Neural cell (in vitro differentiated cells): ENCODE results near the gene LCP2. TPM values are rescaled to one million over a fixed set of nuclear protein-coding genes. Genes with fewer than 3 reads are reported as not detected.

Source experiments
- H2AFZ ChIP-seq: fragments of 200-600, 300-800 bp; sonication (generic), shearing (Covaris generic); 2 replicates; pipeline ENCODE4 v1.6.0; 2014; ENCODE audit warnings: low read depth, mild to moderate bottlenecking, antibody characterized with exemption, low read length, moderate library complexity
- H3F3A ChIP-seq: fragments of 200-600 bp; shearing (Covaris generic); 2 replicates; pipeline ENCODE4 v1.6.1; 2016; ENCODE audit warnings: mild to moderate bottlenecking, moderate library complexity, mixed read lengths, antibody characterized with exemption, low read length; ENCODE audit not compliant: insufficient read depth, poor library complexity, severe bottlenecking
- H3K27ac ChIP-seq: fragments of 200-600, 300-800 bp; sonication (generic), shearing (Covaris generic); 2 replicates; pipeline ENCODE4 v1.5.1; 2014; ENCODE audit warnings: mild to moderate bottlenecking, low read length, moderate library complexity
- H3K27me3 ChIP-seq: fragments of 300-800, 200-600 bp; sonication (generic), shearing (Covaris generic); 2 replicates; pipeline ENCODE4 v1.6.0; 2014; ENCODE audit warnings: mild to moderate bottlenecking, low read depth, low read length, moderate library complexity; ENCODE audit not compliant: insufficient read depth
- H3K36me3 ChIP-seq: fragments of 300-800, 200-600 bp; sonication (generic), shearing (Covaris generic); 2 replicates; pipeline ENCODE4 v1.5.1; 2014; ENCODE audit warnings: mild to moderate bottlenecking, antibody characterized with exemption, low read length, moderate library complexity; ENCODE audit not compliant: insufficient read depth
- H3K4me2 ChIP-seq: fragments of 300-800, 200-600 bp; sonication (generic), shearing (Covaris generic); 2 replicates; pipeline ENCODE4 v1.6.0; 2014; ENCODE audit warnings: mild to moderate bottlenecking, low read length
- H3K4me3 ChIP-seq: fragments of 300-800, 200-600 bp; sonication (generic), shearing (Covaris generic); 2 replicates; pipeline ENCODE4 v1.5.1; 2014; ENCODE audit warnings: mild to moderate bottlenecking, low read length, moderate library complexity
- H3K79me2 ChIP-seq: fragments of 200-600 bp; shearing (Covaris generic); replicated peaks from 2 replicates; pipeline ENCODE4 v1.6.0; 2014; ENCODE audit warnings: mild to moderate bottlenecking, low read length, moderate library complexity; ENCODE audit not compliant: insufficient read depth
- H3K9ac ChIP-seq: fragments of 300-800, 200-600 bp; sonication (generic), shearing (Covaris generic); 2 replicates; pipeline ENCODE4 v1.6.1; 2016; ENCODE audit warnings: mild to moderate bottlenecking, low read length, mixed read lengths
- H3K9me2 ChIP-seq: fragments of 200-600 bp; shearing (Covaris generic); 2 replicates; pipeline ENCODE4 v1.6.1; 2016; ENCODE audit warnings: mild to moderate bottlenecking, low read length, mixed read lengths; ENCODE audit not compliant: insufficient read depth
- H3K9me3 ChIP-seq: fragments of 200-600, 300-800 bp; sonication (generic), shearing (Covaris generic); 2 replicates; pipeline ENCODE4 v1.6.1; 2016; ENCODE audit warnings: mild to moderate bottlenecking, mixed run types, low read length, moderate library complexity, mixed read lengths
- H4K20me1 ChIP-seq: fragments of 200-600 bp; shearing (Covaris generic); 2 replicates; pipeline ENCODE4 v1.6.1; 2016; ENCODE audit warnings: mild to moderate bottlenecking, mixed run types; ENCODE audit not compliant: insufficient read depth
- EP300 ChIP-seq: fragments of 450-650 bp; conservative IDR thresholded peaks from 2 replicates; pipeline ENCODE4 v1.6.1; 2014; ENCODE audit warnings: antibody characterized with exemption, mild to moderate bottlenecking, moderate library complexity; ENCODE audit not compliant: poor library complexity, severe bottlenecking
- EZH2 ChIP-seq: fragments of 200-600, 300-800 bp; shearing (Covaris generic), sonication (generic); IDR thresholded peaks from 2 replicates; pipeline ENCODE4 v1.6.1; 2014; ENCODE audit warnings: antibody characterized with exemption, low read length, borderline replicate concordance, mild to moderate bottlenecking; ENCODE audit not compliant: insufficient read depth, poor library complexity, severe bottlenecking
- POLR2AphosphoS5 ChIP-seq: IDR thresholded peaks from 2 replicates; pipeline ENCODE4 v1.6.1; 2012
- SMC3 ChIP-seq: fragments of 450-650 bp; conservative IDR thresholded peaks from 2 replicates; pipeline ENCODE4 v1.6.1; 2014; ENCODE audit warnings: antibody characterized with exemption, mild to moderate bottlenecking, moderate library complexity; ENCODE audit not compliant: poor library complexity
- TAF1 ChIP-seq: IDR thresholded peaks from 2 replicates; pipeline ENCODE4 v1.6.1; 2012; ENCODE audit warnings: low read depth
- polyA plus RNA-seq: library from polyadenylated mRNA; depleted of rRNA; stranded (reverse); fragments of >200 nt; gene quantifications from 2 replicates; pipeline ENCODE4 v1.2.3, GENCODE V29; 2014
- TF ChIP-seq, protein P1 (sequence below): IDR thresholded peaks from 2 replicates; pipeline ENCODE4 v1.6.1; 2012; ENCODE audit warnings: borderline replicate concordance
- TF ChIP-seq, protein P2 (sequence below): fragments of 450-650 bp; IDR thresholded peaks from 2 replicates; pipeline ENCODE4 v1.5.1; 2014; ENCODE audit warnings: antibody characterized with exemption, mild to moderate bottlenecking, moderate library complexity; ENCODE audit not compliant: poor library complexity, severe bottlenecking

LCP2 gene
- polyA plus RNA-seq, 1 donor from 2014 or later: not detected

DNA sequence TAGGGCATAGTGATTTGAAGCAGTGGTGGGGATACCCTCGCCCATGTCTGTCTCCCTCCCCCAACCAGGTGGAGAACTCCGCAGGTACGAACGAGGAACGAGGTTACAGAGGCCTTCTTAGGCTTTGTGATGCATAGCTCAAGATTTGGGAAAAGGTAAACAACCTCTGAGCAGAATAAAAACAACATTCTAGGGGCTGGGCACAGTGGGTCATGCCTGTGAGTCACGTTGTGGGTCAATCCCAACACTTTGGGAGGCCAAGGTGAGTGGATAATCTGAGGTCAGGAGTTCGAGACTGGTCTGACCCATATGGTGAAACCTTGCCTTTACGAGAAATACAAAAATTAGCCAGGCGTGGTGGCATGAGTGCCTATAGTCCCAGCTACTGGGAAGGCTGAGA, 3.6 kb upstream of the LCP2 start:
- Histone ChIP-seq H3K27me3 (no peaks in the 10 kb centered on the region), H3K36me3 (no peaks in the 10 kb centered on the region), H2AFZ (no peak overlapping the region), H3K4me2 (no peak overlapping the region), H3K9me3 (no peaks in the 10 kb centered on the region), H3K4me3 (no peak overlapping the region), H3K27ac (no peak overlapping the region), H4K20me1 (no peaks in the 10 kb centered on the region), H3K9me2 (no peaks in the 10 kb centered on the region), H3K79me2 (no peaks in the 10 kb centered on the region), H3F3A (no peaks in the 10 kb centered on the region), H3K9ac (no peak overlapping the region)
- TF ChIP-seq TAF1 (no peak), EZH2 (no peak), EP300 (no peak)
- TF ChIP-seq, protein P1, sequence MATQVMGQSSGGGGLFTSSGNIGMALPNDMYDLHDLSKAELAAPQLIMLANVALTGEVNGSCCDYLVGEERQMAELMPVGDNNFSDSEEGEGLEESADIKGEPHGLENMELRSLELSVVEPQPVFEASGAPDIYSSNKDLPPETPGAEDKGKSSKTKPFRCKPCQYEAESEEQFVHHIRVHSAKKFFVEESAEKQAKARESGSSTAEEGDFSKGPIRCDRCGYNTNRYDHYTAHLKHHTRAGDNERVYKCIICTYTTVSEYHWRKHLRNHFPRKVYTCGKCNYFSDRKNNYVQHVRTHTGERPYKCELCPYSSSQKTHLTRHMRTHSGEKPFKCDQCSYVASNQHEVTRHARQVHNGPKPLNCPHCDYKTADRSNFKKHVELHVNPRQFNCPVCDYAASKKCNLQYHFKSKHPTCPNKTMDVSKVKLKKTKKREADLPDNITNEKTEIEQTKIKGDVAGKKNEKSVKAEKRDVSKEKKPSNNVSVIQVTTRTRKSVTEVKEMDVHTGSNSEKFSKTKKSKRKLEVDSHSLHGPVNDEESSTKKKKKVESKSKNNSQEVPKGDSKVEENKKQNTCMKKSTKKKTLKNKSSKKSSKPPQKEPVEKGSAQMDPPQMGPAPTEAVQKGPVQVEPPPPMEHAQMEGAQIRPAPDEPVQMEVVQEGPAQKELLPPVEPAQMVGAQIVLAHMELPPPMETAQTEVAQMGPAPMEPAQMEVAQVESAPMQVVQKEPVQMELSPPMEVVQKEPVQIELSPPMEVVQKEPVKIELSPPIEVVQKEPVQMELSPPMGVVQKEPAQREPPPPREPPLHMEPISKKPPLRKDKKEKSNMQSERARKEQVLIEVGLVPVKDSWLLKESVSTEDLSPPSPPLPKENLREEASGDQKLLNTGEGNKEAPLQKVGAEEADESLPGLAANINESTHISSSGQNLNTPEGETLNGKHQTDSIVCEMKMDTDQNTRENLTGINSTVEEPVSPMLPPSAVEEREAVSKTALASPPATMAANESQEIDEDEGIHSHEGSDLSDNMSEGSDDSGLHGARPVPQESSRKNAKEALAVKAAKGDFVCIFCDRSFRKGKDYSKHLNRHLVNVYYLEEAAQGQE: no peak
- TF ChIP-seq, protein P2, sequence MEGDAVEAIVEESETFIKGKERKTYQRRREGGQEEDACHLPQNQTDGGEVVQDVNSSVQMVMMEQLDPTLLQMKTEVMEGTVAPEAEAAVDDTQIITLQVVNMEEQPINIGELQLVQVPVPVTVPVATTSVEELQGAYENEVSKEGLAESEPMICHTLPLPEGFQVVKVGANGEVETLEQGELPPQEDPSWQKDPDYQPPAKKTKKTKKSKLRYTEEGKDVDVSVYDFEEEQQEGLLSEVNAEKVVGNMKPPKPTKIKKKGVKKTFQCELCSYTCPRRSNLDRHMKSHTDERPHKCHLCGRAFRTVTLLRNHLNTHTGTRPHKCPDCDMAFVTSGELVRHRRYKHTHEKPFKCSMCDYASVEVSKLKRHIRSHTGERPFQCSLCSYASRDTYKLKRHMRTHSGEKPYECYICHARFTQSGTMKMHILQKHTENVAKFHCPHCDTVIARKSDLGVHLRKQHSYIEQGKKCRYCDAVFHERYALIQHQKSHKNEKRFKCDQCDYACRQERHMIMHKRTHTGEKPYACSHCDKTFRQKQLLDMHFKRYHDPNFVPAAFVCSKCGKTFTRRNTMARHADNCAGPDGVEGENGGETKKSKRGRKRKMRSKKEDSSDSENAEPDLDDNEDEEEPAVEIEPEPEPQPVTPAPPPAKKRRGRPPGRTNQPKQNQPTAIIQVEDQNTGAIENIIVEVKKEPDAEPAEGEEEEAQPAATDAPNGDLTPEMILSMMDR: no peak

DNA sequence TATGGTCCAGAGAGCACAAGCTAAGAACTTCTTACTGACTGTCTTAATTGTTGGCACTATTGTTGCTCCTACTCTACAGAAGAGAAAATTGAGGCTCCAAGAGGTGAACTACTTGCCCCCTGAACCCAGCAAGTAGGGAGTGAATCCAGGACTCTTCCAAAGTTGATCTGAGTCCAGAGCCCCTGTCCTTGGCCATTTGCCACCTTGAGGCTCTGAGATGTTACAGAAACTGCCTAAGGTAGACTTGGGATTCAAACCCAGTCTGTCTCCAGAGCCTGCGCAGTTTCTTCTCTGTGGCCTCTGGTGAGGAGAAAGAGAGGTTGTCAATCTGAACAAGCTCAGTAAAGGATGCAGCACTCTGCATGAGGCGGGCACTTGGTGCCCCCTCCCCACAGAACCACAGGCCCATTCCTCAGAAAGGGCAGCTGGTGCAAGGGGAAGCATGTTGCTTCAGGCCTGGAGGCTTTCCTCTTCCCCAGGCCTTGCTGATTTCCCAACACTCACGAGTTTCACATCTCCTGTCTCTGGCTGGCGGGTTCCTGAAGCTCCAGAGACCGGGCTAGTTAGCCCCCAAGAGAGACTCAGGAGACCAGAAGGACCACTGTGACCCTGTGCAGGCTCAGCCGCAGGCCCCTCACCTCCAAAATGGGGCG, 2.9 kb upstream of the LCP2 start:
- H3K27ac ChIP-seq: no peak overlapping the region
- no peaks in the 10 kb centered on the region for H3K9me3 ChIP-seq
- no peak overlapping the region for H2AFZ ChIP-seq
- no peaks in the 10 kb centered on the region for H3K27me3 ChIP-seq
- H3K4me2 ChIP-seq: no peak overlapping the region
- TF ChIP-seq, protein P2: no peak
- TF ChIP-seq EP300: no peak
- no peak for TF ChIP-seq SMC3
- no peak for TF ChIP-seq POLR2AphosphoS5
- no peak for TF ChIP-seq TAF1
- no peak overlapping the region for H3K4me3 ChIP-seq
- H3K9ac ChIP-seq: no peak overlapping the region
- H3F3A ChIP-seq: no peaks in the 10 kb centered on the region
- no peaks in the 10 kb centered on the region for H3K79me2 ChIP-seq
- H3K9me2 ChIP-seq: no peaks in the 10 kb centered on the region
- no peaks in the 10 kb centered on the region for H4K20me1 ChIP-seq
- no peaks in the 10 kb centered on the region for H3K36me3 ChIP-seq
